HEK293 (cell line): ENCODE measurements around the gene NAGPA.

Experiments used
- CTCF ChIA-PET: fragments of 350-600 bp; formaldehyde crosslinking; extraction: SDS; loops from one replicate; lab custom pipeline; 2021; ENCODE audit warnings: antibody characterized with exemption; lab: Yijun Ruan, JAX
- POLR2A ChIA-PET: fragments of 300-600 bp; formaldehyde crosslinking; extraction: SDS; loops from one replicate; lab custom pipeline; 2020; ENCODE audit warnings: antibody characterized with exemption, inconsistent platforms; lab: Yijun Ruan, JAX
- H3K27ac ChIP-seq: fragments of 200-500 bp; sonication (Bioruptor generic); 2 replicates; pipeline ENCODE4 v1.5.1; 2014; ENCODE audit warnings: low read depth, low read length, control low read depth, inconsistent platforms; ENCODE audit errors: extremely low read depth
- H3K36me3 ChIP-seq, 2 experiments: fragments of 200-500 bp in 1 of 2; sonication (Bioruptor generic) in 1 of 2; 1 replicate in 1 of 2; 2 replicates in 1 of 2; pipeline ENCODE4 v1.5.1; 2014 to 2017; ENCODE audit warnings: inconsistent platforms in 2 of 2, low read length in 2 of 2; ENCODE audit not compliant: control insufficient read depth in 2 of 2, insufficient read depth in 1 of 2
- H3K4me1 ChIP-seq: fragments of 200-500 bp; sonication (Bioruptor generic); 2 replicates; pipeline ENCODE4 v1.5.1; 2014; ENCODE audit warnings: mild to moderate bottlenecking, low read length, inconsistent platforms; ENCODE audit not compliant: control insufficient read depth, insufficient read depth
- H3K4me3 ChIP-seq: 2 replicates; pipeline ENCODE4 v1.5.1; 2011; ENCODE audit warnings: low read depth, mild to moderate bottlenecking, control low read depth, low read length, moderate library complexity
- H3K9me3 ChIP-seq: fragments of 200-500 bp; sonication (Bioruptor generic); 2 replicates; pipeline ENCODE4 v1.5.1; 2014; ENCODE audit warnings: low read depth, low read length, inconsistent platforms; ENCODE audit not compliant: control insufficient read depth, insufficient read depth
- GLI4 ChIP-seq: fragments of 450-650 bp; formaldehyde crosslinking; IDR thresholded peaks from 2 replicates; pipeline ENCODE4 v1.5.1; 2016; ENCODE audit warnings: missing biosample characterization, missing genetic modification characterization
- KLF1 ChIP-seq: fragments of 450-650 bp; formaldehyde crosslinking; IDR thresholded peaks from 2 replicates; pipeline ENCODE4 v1.5.1; 2016; ENCODE audit warnings: missing biosample characterization, missing genetic modification characterization
- KLF10 ChIP-seq: fragments of 450-650 bp; IDR thresholded peaks from 2 replicates; pipeline ENCODE4 v1.5.1; 2018; ENCODE audit warnings: missing biosample characterization, mild to moderate bottlenecking, missing genetic modification characterization
- SP2 ChIP-seq: fragments of 450-650 bp; formaldehyde crosslinking; IDR thresholded peaks from 2 replicates; pipeline ENCODE4 v1.5.1; 2016; ENCODE audit warnings: missing biosample characterization, missing genetic modification characterization
- TCF7L2 ChIP-seq: IDR thresholded peaks from 2 replicates; pipeline ENCODE4 v1.6.1; 2011; ENCODE audit warnings: low read depth, mild to moderate bottlenecking, inconsistent platforms, low read length, moderate library complexity, borderline replicate concordance
- ZBTB7A ChIP-seq: fragments of 450-650 bp; formaldehyde crosslinking; IDR thresholded peaks from 2 replicates; pipeline ENCODE4 v1.5.1; 2016; ENCODE audit warnings: low read depth, missing biosample characterization, missing genetic modification characterization
- ZFP41 ChIP-seq: fragments of 450-650 bp; formaldehyde crosslinking; IDR thresholded peaks from 2 replicates; pipeline ENCODE4 v1.5.1; 2016; ENCODE audit warnings: missing biosample characterization, missing genetic modification characterization, borderline replicate concordance
- ZFP69B ChIP-seq: fragments of 450-650 bp; formaldehyde crosslinking; IDR thresholded peaks from 2 replicates; pipeline ENCODE4 v1.5.1; 2016; ENCODE audit warnings: missing biosample characterization, missing genetic modification characterization
- ZNF114 ChIP-seq: fragments of 450-650 bp; formaldehyde crosslinking; IDR thresholded peaks from 2 replicates; pipeline ENCODE4 v1.5.0; 2017; ENCODE audit warnings: missing biosample characterization, missing genetic modification characterization
- ZNF19 ChIP-seq: fragments of 450-650 bp; formaldehyde crosslinking; IDR thresholded peaks from 2 replicates; pipeline ENCODE4; 2016; ENCODE audit warnings: missing biosample characterization, missing genetic modification characterization, low read depth
- ZNF211 ChIP-seq: fragments of 450-650 bp; formaldehyde crosslinking; IDR thresholded peaks from 2 replicates; pipeline ENCODE4 v1.5.1; 2016; ENCODE audit warnings: low read depth, missing biosample characterization, missing genetic modification characterization
- ZNF221 ChIP-seq: fragments of 450-650 bp; formaldehyde crosslinking; IDR thresholded peaks from 2 replicates; pipeline ENCODE4 v1.5.1; 2017; ENCODE audit warnings: missing biosample characterization, missing genetic modification characterization, borderline replicate concordance
- ZNF23 ChIP-seq: fragments of 450-650 bp; formaldehyde crosslinking; IDR thresholded peaks from 2 replicates; pipeline ENCODE4 v1.5.1; 2016; ENCODE audit warnings: missing biosample characterization, missing genetic modification characterization, borderline replicate concordance
- ZNF24 ChIP-seq: fragments of 450-650 bp; formaldehyde crosslinking; IDR thresholded peaks from 2 replicates; pipeline ENCODE4 v1.5.1; 2016; ENCODE audit warnings: missing biosample characterization, missing genetic modification characterization
- ZNF37A ChIP-seq: fragments of 450-650 bp; IDR thresholded peaks from 2 replicates; pipeline ENCODE4 v1.5.1; 2018; ENCODE audit warnings: missing biosample characterization, missing genetic modification characterization
- ZNF391 ChIP-seq: fragments of 450-650 bp; formaldehyde crosslinking; IDR thresholded peaks from 2 replicates; pipeline ENCODE4 v1.5.1; 2016; ENCODE audit warnings: low read depth, missing biosample characterization, missing genetic modification characterization, borderline replicate concordance
- ZNF433 ChIP-seq: fragments of 450-650 bp; formaldehyde crosslinking; IDR thresholded peaks from 2 replicates; pipeline ENCODE4 v1.5.1; 2016; ENCODE audit warnings: missing biosample characterization, missing genetic modification characterization, low read depth
- ZNF510 ChIP-seq: fragments of 450-650 bp; formaldehyde crosslinking; IDR thresholded peaks from 2 replicates; pipeline ENCODE4 v1.5.1; 2018; ENCODE audit warnings: mild to moderate bottlenecking, missing genetic modification characterization, missing biosample characterization; ENCODE audit not compliant: insufficient replicate concordance
- ZNF558 ChIP-seq: fragments of 450-650 bp; formaldehyde crosslinking; IDR thresholded peaks from 2 replicates; pipeline ENCODE4 v1.5.1; 2016; ENCODE audit warnings: missing biosample characterization, missing genetic modification characterization
- ZNF629 ChIP-seq: fragments of 450-650 bp; formaldehyde crosslinking; IDR thresholded peaks from 2 replicates; pipeline ENCODE4 v1.5.1; 2017; ENCODE audit warnings: missing biosample characterization, missing genetic modification characterization
- TF ChIP-seq, protein P1 (sequence below): fragments of 450-650 bp; formaldehyde crosslinking; IDR thresholded peaks from 2 replicates; pipeline ENCODE4 v1.5.1; 2017; ENCODE audit warnings: missing biosample characterization, missing genetic modification characterization
- TF ChIP-seq, protein P2 (sequence below): IDR thresholded peaks from 2 replicates; pipeline ENCODE4 v1.6.1; 2011; ENCODE audit warnings: mild to moderate bottlenecking, low read depth, low read length, borderline replicate concordance
- TF ChIP-seq, protein P3 (sequence below): fragments of 450-650 bp; formaldehyde crosslinking; IDR thresholded peaks from 2 replicates; pipeline ENCODE4 v1.5.1; 2016; ENCODE audit warnings: missing biosample characterization, missing genetic modification characterization

Gene NAGPA

GRCh38 chr16:5015351-5015750 lies 18.4 kb downstream of the NAGPA start:
- no peak for TF ChIP-seq KLF1 (tag by site-specific recombination)
- TF ChIP-seq SP2 (tag by site-specific recombination): peak; percentile 14; the same call in 1 of the 2 replicates
- POLR2A ChIA-PET: no interaction called here
- Histone ChIP-seq H3K4me1 (no peaks in the 10 kb centered on the region), H3K27ac (no peak overlapping the region), H3K4me3 (no peak overlapping the region), H3K36me3 (no peaks in the 10 kb centered on the region), H3K9me3 (no peaks in the 10 kb centered on the region)
- CTCF ChIA-PET: interaction anchor here (0.9 kb wide), 1 partner anchor 25 kb away, joined by 3 read pairs; no protein-coding TSS in a partner anchor

DNA sequence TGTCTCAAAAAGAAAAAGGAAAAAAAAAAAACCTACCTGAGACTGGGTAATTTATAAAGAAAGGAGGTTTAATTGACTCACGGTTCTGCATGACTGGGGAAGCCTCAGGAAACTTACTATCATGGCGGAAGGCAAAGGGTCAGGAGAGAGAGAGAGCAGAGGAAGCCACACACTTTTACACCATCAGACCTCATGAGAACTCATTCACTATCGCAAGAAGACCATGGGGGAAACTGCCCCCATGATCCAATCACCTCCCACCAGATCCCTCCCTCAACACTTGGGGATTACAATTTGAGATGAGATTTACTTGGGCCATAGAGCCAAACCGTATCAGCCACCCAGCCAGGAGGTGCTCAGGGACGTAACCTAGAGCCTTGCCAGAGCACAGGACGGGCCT lies 20.8 kb downstream of the NAGPA start:
- Histone ChIP-seq H3K9me3 (no peaks in the 10 kb centered on the region), H3K36me3 (no peaks in the 10 kb centered on the region), H3K4me3 (no peak overlapping the region), H3K27ac (no peak overlapping the region), H3K4me1 (no peaks in the 10 kb centered on the region)
- ChIA-PET POLR2A (no interaction called here), CTCF (no interaction called here)
- TF ChIP-seq, protein P1, sequence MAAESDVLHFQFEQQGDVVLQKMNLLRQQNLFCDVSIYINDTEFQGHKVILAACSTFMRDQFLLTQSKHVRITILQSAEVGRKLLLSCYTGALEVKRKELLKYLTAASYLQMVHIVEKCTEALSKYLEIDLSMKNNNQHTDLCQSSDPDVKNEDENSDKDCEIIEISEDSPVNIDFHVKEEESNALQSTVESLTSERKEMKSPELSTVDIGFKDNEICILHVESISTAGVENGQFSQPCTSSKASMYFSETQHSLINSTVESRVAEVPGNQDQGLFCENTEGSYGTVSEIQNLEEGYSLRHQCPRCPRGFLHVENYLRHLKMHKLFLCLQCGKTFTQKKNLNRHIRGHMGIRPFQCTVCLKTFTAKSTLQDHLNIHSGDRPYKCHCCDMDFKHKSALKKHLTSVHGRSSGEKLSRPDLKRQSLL (tag by site-specific recombination): 0 out of 2 replicates have a peak, but pooled peaks have one; percentile 23
- no peak for TF ChIP-seq ZFP41

GRCh38 chr16:5011637-5012036 lies 22.1 kb downstream of the NAGPA start:
- ChIA-PET POLR2A (interaction anchor here (0.5 kb wide), 1 partner anchor 523 kb away, joined by 3 read pairs; no protein-coding TSS in a partner anchor), CTCF (no interaction called here)
- Histone ChIP-seq H3K4me3 (no peak overlapping the region), H3K9me3 (no peaks in the 10 kb centered on the region), H3K27ac (no peak overlapping the region), H3K4me1 (no peaks in the 10 kb centered on the region), H3K36me3 (no peaks in the 10 kb centered on the region)
- TF ChIP-seq, protein P2, sequence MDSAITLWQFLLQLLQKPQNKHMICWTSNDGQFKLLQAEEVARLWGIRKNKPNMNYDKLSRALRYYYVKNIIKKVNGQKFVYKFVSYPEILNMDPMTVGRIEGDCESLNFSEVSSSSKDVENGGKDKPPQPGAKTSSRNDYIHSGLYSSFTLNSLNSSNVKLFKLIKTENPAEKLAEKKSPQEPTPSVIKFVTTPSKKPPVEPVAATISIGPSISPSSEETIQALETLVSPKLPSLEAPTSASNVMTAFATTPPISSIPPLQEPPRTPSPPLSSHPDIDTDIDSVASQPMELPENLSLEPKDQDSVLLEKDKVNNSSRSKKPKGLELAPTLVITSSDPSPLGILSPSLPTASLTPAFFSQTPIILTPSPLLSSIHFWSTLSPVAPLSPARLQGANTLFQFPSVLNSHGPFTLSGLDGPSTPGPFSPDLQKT: no peak
- TF ChIP-seq ZNF23 (tag by site-specific recombination) (no peak), ZNF37A (no peak), KLF10 (tag by site-specific recombination) (no peak), ZNF114 (tag by site-specific recombination) (no peak)
- TF ChIP-seq, protein P3, sequence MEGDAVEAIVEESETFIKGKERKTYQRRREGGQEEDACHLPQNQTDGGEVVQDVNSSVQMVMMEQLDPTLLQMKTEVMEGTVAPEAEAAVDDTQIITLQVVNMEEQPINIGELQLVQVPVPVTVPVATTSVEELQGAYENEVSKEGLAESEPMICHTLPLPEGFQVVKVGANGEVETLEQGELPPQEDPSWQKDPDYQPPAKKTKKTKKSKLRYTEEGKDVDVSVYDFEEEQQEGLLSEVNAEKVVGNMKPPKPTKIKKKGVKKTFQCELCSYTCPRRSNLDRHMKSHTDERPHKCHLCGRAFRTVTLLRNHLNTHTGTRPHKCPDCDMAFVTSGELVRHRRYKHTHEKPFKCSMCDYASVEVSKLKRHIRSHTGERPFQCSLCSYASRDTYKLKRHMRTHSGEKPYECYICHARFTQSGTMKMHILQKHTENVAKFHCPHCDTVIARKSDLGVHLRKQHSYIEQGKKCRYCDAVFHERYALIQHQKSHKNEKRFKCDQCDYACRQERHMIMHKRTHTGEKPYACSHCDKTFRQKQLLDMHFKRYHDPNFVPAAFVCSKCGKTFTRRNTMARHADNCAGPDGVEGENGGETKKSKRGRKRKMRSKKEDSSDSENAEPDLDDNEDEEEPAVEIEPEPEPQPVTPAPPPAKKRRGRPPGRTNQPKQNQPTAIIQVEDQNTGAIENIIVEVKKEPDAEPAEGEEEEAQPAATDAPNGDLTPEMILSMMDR (tag by site-specific recombination): no peak

DNA sequence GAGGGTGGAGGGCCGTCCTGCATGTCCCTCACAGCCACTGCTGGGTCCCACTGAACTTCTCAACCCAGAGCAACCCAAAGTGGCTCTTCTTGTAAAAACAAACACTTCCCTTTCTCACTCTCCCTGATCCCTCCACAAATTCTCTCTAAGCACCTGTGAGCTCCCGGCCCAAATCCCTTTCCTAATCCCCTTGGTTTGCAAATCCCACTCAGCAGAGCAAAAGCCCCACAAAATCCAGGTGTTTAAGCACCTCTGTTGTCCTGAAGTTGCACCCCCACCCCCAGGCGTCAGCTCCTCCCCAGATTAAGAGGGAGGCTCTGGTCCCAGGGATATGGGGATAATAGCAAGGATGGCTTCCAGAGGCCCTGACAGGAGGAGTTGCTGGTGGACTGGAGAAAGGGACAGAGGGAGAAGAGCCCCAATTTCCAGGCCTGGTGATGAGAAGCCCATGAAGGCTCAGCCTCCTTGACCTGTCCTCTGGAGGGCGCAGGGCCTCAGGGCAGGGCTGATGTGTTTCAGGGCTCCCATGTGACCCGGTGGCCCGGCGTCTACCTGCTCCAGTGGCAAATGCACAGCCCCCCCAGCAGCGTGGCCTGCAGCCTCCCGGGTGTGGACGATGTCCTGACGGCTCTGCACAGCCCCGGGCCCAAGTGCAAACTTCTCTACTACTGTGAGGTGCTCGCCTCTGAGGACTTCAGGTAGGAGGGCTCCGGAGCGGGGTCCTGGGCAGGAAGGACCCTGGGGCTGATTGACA lies 23.0 kb downstream of the NAGPA start:
- CTCF ChIA-PET: interaction anchor here (0.8 to 1.1 kb wide), 2 partner anchors 14 to 46 kb away, joined by 3 to 4 read pairs; no protein-coding TSS in a partner anchor
- POLR2A ChIA-PET: interaction anchor here (0.5 kb wide), 1 partner anchor 523 kb away, joined by 3 read pairs; no protein-coding TSS in a partner anchor
- TF ChIP-seq ZNF221 (tag by site-specific recombination) (no peak), GLI4 (no peak), ZNF433 (tag by site-specific recombination) (no peak), ZNF510 (tag by site-specific recombination) (no peak), ZNF24 (no peak), ZNF629 (tag by site-specific recombination) (no peak), ZBTB7A (tag by site-specific recombination) (no peak), ZNF19 (tag by site-specific recombination) (no peak), ZFP69B (tag by site-specific recombination) (no peak), ZNF391 (tag by site-specific recombination) (no peak), ZNF211 (tag by site-specific recombination) (no peak), ZNF558 (no peak), TCF7L2 (no peak)

More for the DNA sequence above, 23.0 kb downstream of the NAGPA start:
- no peak overlapping the region for H3K4me3 ChIP-seq
- no peaks in the 10 kb centered on the region for H3K4me1 ChIP-seq
- no peaks in the 10 kb centered on the region for H3K36me3 ChIP-seq
- no peak overlapping the region for H3K27ac ChIP-seq
- no peaks in the 10 kb centered on the region for H3K9me3 ChIP-seq
